Psoas muscle (tissue), 8 donors: Measurements from ENCODE around the gene STARD10. TPM values are rescaled to one million over a fixed set of nuclear protein-coding genes. Genes with fewer than 3 reads are reported as not detected.

Experiments
- ATAC-seq, 4 donors: fragments of 200-7000 bp; cut with Tn5 transposase; one replicate each; pipeline ENCODE4 v1.9.1; 2020; ENCODE audit warnings: moderate library complexity in 3 of 4, mild to moderate bottlenecking in 2 of 4
- DNase-seq, 2 donors: peaks; one replicate each; pipeline ENCODE4 v3.0.0-alpha.2; 2020
- H3K27ac ChIP-seq: fragments of 200-600 bp; one replicate; pipeline ENCODE4 v1.8.0; 2022
- H3K27me3 ChIP-seq, 3 donors: fragments of 200-600 bp in 1 of 3; one replicate each; pipeline versions ENCODE4 v1.6.1 to v1.8.0; 2013 to 2022; ENCODE audit warnings: low read length in 2 of 3, mild to moderate bottlenecking in 2 of 3, moderate library complexity in 1 of 3; ENCODE audit not compliant: insufficient read depth in 3 of 3
- H3K36me3 ChIP-seq, 2 donors: fragments of 200-600 bp in 1 of 2; one replicate each; pipeline versions ENCODE4 v1.6.1 to v1.8.0; 2013 to 2022; ENCODE audit warnings: low read depth in 1 of 2, mild to moderate bottlenecking in 1 of 2, moderate library complexity in 1 of 2; ENCODE audit not compliant: insufficient read depth in 1 of 2
- H3K4me1 ChIP-seq: fragments of 200-600 bp; one replicate; pipeline ENCODE4 v1.8.0; 2022
- H3K4me3 ChIP-seq: fragments of 200-600 bp; one replicate; pipeline ENCODE4 v1.8.0; 2022; ENCODE audit warnings: mild to moderate bottlenecking
- H3K9me3 ChIP-seq: fragments of 200-600 bp; one replicate; pipeline ENCODE4 v1.8.0; 2022
- WGBS, 3 donors: extraction: QIAGEN DNeasy Blood & Tissue Kit; methylation state at CpG; one replicate each; pipeline versions ENCODE4 v1.1.6 to v1.1.7; 2013; 5-methylcytosine and 5-hydroxymethylcytosine counted together
- intact Hi-C, 2 donors: fragments of 100-400 bp; cut with DNase I; formaldehyde crosslinking; loops; one replicate each; pipeline versions ENCODE4 v1.11.0 to v1.14.2; 2022
- polyA plus RNA-seq, 3 donors: library from polyadenylated mRNA; stranded (reverse); fragments of 200-250 nt; gene quantifications; one replicate each; pipeline ENCODE4 v1.2.3, GENCODE V29; 2013
- total RNA-seq, 4 donors: library from RNA; stranded (reverse); fragmentation: NEBNext Ultra II Directional in 2 of 4; extraction: Animal tissue kit (Norgen Biotek cat#: 25700) in 2 of 4; gene quantifications; one replicate each; pipeline versions ENCODE4 v1.2.1 to v1.2.4, GENCODE V29; 2021 to 2023
- TF ChIP-seq, protein P1 (sequence below): fragments of 200-600 bp; IDR thresholded peaks from one replicate; pipeline ENCODE4 v1.8.0; 2022; ENCODE audit warnings: antibody characterized with exemption
- donor health status: healthy with polysubstance abuse.
- donor health status: DM: no; HTN: no; CAD: no; lungs with moderate emphysema.
- donor health status: Bipolar disorder and iron deficiency.
- donor health status: healthy.
- donor health status: DM: yes; HTN: yes; CAD: no.
- donor health status: DM: no; HTN: no; CAD: no.
- donor health status: DM: no; HTN: no; CAD: no.
- donor health status: DM: yes; HTN: yes; CAD: no.

STARD10 gene
- total and polyA plus RNA-seq, 7 donors: 18.6 to 99.9 (median 57.3) TPM

DNA sequence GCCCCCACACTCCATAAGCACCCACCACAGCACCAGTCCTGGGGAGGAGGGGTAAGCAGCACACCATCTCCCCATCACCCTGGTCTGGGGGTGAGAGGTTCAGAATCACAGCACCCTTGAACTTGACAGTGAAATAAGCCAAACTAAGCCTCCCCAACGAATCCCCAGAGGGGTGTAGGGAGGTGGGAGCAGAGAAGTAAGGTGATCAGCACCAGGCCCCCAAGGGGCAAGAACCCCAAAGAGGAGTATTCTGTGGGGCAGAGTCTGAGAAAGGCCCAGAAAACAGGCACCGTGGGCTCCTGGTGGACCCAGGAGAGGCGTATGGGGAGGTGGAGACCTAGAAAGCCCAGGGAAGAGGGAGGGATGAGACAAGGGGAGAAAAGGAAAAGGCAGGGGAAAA is 72.6 kb downstream of the STARD10 start:
- WGBS, 3 donors: 6 to 17% (median 8%) methylated on average over 3 of the region's 3 CpGs
- peak overlapping the region; percentile 76 for H3K4me3 ChIP-seq
- no peaks in the 10 kb centered on the region for H3K27me3 ChIP-seq
- ATAC-seq (no peak), DNase-seq (peak in 1 of 2 donors; percentile 27)
- TF ChIP-seq, protein P1, sequence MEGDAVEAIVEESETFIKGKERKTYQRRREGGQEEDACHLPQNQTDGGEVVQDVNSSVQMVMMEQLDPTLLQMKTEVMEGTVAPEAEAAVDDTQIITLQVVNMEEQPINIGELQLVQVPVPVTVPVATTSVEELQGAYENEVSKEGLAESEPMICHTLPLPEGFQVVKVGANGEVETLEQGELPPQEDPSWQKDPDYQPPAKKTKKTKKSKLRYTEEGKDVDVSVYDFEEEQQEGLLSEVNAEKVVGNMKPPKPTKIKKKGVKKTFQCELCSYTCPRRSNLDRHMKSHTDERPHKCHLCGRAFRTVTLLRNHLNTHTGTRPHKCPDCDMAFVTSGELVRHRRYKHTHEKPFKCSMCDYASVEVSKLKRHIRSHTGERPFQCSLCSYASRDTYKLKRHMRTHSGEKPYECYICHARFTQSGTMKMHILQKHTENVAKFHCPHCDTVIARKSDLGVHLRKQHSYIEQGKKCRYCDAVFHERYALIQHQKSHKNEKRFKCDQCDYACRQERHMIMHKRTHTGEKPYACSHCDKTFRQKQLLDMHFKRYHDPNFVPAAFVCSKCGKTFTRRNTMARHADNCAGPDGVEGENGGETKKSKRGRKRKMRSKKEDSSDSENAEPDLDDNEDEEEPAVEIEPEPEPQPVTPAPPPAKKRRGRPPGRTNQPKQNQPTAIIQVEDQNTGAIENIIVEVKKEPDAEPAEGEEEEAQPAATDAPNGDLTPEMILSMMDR: no peak
- no peaks in the 10 kb centered on the region for H3K9me3 ChIP-seq
- H3K27ac ChIP-seq: peak overlapping the region; percentile 89
- H3K36me3 ChIP-seq: no peaks in the 10 kb centered on the region
- intact Hi-C loops: loop anchor here (5.0 kb wide), 2 partner anchors 96 to 456 kb away; no protein-coding TSS in a partner anchor
- H3K4me1 ChIP-seq: peaks cover 51% of the 10 kb centered on the region

DNA sequence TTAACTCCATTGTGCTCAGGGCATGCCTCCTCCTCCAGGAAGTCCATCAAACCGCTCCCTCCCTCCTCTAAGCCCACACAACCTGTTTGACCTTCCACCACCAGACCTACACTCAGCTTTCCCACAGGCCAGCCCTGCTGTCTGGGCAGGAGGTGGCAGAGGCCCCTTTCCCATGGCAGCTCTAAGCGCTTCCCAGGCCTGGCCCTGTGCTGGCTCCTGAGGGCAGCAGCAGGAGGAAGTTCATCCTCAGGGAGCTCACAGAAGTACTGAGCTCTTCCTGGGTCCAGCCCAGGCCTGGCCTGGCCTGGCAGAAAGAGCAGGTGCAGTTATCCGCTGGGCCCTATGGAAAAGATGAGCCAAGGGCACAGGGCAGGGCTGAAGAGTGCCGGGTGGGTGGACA is 73.1 kb downstream of the STARD10 start:
- 37 to 49% (median 38%) methylated on average over 4 of the region's 4 CpGs for WGBS, 3 donors
- Histone ChIP-seq H3K4me3 (peak overlapping the region; percentile 76), H3K27me3 (no peaks in the 10 kb centered on the region), H3K4me1 (peaks cover 52% of the 10 kb centered on the region), H3K27ac (peak overlapping the region; percentile 89), H3K9me3 (no peaks in the 10 kb centered on the region), H3K36me3 (no peaks in the 10 kb centered on the region)
- TF ChIP-seq, protein P1: no peak
- ATAC-seq (peak in 1 of 4 donors; percentile 25), DNase-seq (peak in 1 of 2 donors; percentile 42)
- intact Hi-C loops: loop anchor here (5.0 kb wide), 2 partner anchors 97 to 457 kb away; no protein-coding TSS in a partner anchor

DNA sequence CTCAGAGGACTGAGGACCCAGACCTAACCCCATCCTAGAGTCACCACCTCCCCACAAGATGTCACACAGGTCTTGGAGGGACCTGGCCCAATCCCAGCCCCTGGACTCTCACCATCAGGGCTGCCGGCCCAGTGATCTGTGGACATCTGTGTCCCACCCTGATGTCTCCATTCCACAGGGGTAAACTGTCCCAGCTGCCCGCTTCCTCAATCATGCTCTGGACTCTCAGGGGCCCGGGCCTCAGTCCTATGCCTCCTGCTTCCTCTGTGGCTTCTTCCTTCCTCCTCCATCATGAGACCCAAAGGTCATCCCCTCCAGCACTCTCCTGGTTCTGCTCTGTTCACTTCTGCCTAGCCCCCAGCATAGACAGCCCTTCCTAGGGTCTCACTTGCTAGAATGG is 73.8 kb downstream of the STARD10 start:
- peak in 1 of 2 donors; percentile 55 for DNase-seq
- Histone ChIP-seq H3K36me3 (no peaks in the 10 kb centered on the region), H3K4me1 (peaks cover 49% of the 10 kb centered on the region), H3K27ac (peak overlapping the region; percentile 89), H3K4me3 (peak overlapping the region; percentile 76), H3K9me3 (no peaks in the 10 kb centered on the region), H3K27me3 (no peaks in the 10 kb centered on the region)
- TF ChIP-seq, protein P1: no peak
- ATAC-seq: no peak
- WGBS, 3 donors: 47 to 57% (median 57%) methylated on average over 3 of the region's 3 CpGs
- intact Hi-C loops: loop anchor here (5.0 kb wide), 2 partner anchors 97 to 457 kb away; no protein-coding TSS in a partner anchor

DNA sequence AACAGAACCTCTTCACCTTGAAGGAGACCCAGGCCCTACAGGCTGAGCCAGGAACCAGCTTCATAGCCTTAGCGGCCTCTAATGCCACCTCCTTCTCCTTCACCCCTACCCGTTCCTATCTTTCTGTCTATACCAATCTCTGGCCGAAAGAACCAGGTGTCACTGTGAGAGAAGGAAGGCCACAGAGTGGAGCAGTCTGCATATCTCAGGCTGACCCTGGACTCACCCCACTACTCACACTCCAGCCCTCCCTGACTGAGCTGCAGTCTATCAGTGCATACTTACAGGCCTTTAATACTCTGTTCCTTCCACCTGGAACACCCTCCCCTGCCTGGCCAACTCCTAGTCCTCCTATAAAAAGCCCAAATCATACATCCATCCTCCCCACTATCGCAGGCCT is 74.3 kb downstream of the STARD10 start:
- Histone ChIP-seq H3K36me3 (no peaks in the 10 kb centered on the region), H3K27ac (peak overlapping the region; percentile 89), H3K4me1 (peaks cover 49% of the 10 kb centered on the region), H3K4me3 (peak overlapping the region; percentile 76), H3K27me3 (no peaks in the 10 kb centered on the region), H3K9me3 (no peaks in the 10 kb centered on the region)
- intact Hi-C loops: no loop called here
- TF ChIP-seq, protein P1: no peak
- ATAC-seq: no peak
- peak in 1 of 2 donors; percentile 8 for DNase-seq
- 71 to 79% (median 76%) methylated on average over 4 of the region's 4 CpGs for WGBS, 3 donors

DNA sequence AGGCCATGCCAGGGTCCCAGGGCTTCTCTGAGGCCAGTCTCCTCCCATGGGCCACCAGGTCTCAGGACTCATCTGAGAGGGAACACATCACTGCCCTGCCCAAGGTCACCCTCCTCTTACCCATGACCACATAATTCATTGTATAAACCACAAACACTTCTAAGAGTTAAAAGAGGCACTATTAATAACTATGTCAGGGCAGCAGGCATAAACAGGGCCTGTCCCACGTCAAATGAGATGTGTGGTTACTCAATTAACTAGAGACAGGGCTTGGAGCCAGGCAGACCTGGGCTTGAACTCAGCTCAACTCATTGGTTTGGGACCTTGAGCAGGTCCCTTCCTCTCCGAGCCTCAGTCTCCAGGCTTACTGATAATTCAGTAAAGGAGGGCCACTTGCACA is 74.7 kb downstream of the STARD10 start:
- ATAC-seq: peak; percentile 65 to 77 (median 74)
- H3K4me1 ChIP-seq: peaks cover 49% of the 10 kb centered on the region
- no peaks in the 10 kb centered on the region for H3K36me3 ChIP-seq
- H3K4me3 ChIP-seq: peak overlapping the region; percentile 76
- no peaks in the 10 kb centered on the region for H3K9me3 ChIP-seq
- 7 to 13% (median 12%) methylated on average over 2 of the region's 2 CpGs for WGBS, 3 donors
- intact Hi-C loops: no loop called here
- H3K27me3 ChIP-seq: no peaks in the 10 kb centered on the region
- H3K27ac ChIP-seq: peak overlapping the region; percentile 89
- TF ChIP-seq, protein P1: no peak
- peak in 1 of 2 donors; percentile 71 for DNase-seq
